H1 (cell line): ENCODE data around the gene HDAC8. TPM values are rescaled to one million over a fixed set of nuclear protein-coding genes. Genes with fewer than 3 reads are reported as not detected.
"Not testable (repeated sequence)": the region's sequence is repeated elsewhere in the genome, so short reads cannot be mapped to it uniquely, and the experiment has no call there.

Source experiments
- CTCF ChIA-PET: fragments of 300-600 bp; sonication (Branson Sonifier 250); formaldehyde crosslinking; loops from one replicate; lab custom pipeline; 2021; ENCODE audit not compliant: partially characterized antibody; lab: Charles Lee
- POLR2A ChIA-PET: fragments of 300-600 bp; sonication (Branson Sonifier 250); formaldehyde crosslinking; loops from one replicate; lab custom pipeline; 2021; ENCODE audit warnings: inconsistent platforms; ENCODE audit not compliant: partially characterized antibody; lab: Charles Lee
- DNase-seq, 2 experiments: peaks; one replicate each; pipeline versions ENCODE4 v3.0.0 to v3.0.0-alpha.2; 2010 to 2022; ENCODE audit warnings: low spot score in 2 of 2, low read depth in 1 of 2, mixed read lengths in 1 of 2
- FAIRE-seq: peaks from 2 replicates; lab custom pipeline; 2011; peaks lifted over from hg19 to GRCh38; lab: Jason Lieb, UNC
- H2AFZ ChIP-seq: 2 replicates; pipeline ENCODE4 v1.8.1; 2012; ENCODE audit warnings: low read length, inconsistent platforms
- H2AK5ac ChIP-seq: 2 replicates; pipeline ENCODE4 v1.6.1; 2013; ENCODE audit warnings: low read depth, low read length
- H2BK120ac ChIP-seq: replicated peaks from 2 replicates; pipeline ENCODE3; 2013; ENCODE audit warnings: low read depth, low read length, inconsistent platforms
- H2BK12ac ChIP-seq: 2 replicates; pipeline ENCODE4 v1.6.1; 2013; ENCODE audit warnings: low read depth, low read length
- H2BK15ac ChIP-seq: 2 replicates; pipeline ENCODE4 v1.6.1; 2013; ENCODE audit warnings: low read length
- H2BK20ac ChIP-seq: 2 replicates; pipeline ENCODE4 v1.6.1; 2013; ENCODE audit warnings: low read length
- H2BK5ac ChIP-seq: 2 replicates; pipeline ENCODE4 v1.6.1; 2013; ENCODE audit warnings: low read depth, low read length
- H3K14ac ChIP-seq: 2 replicates; pipeline ENCODE4 v1.6.1; 2013; ENCODE audit warnings: inconsistent platforms; ENCODE audit not compliant: insufficient read length
- H3K18ac ChIP-seq: 2 replicates; pipeline ENCODE4 v1.6.1; 2013; ENCODE audit warnings: low read length; ENCODE audit errors: extremely low read depth
- H3K23ac ChIP-seq: 2 replicates; pipeline ENCODE4 v1.6.1; 2013; ENCODE audit warnings: inconsistent platforms; ENCODE audit not compliant: insufficient read length
- H3K23me2 ChIP-seq: 2 replicates; pipeline ENCODE4 v1.6.1; 2013; ENCODE audit warnings: low read depth, low read length
- H3K27ac ChIP-seq: 2 replicates; pipeline ENCODE4 v1.6.1; 2011; ENCODE audit warnings: low read depth, low read length, inconsistent platforms
- H3K27me3 ChIP-seq, 4 experiments: replicated peaks in 1 of 4; 1 replicate in 1 of 4; 2 replicates in 3 of 4; pipeline versions ENCODE4 v1.6.1 to v1.8.1; 2011 to 2013; ENCODE audit warnings: low read length in 3 of 4, mild to moderate bottlenecking in 3 of 4, inconsistent platforms in 2 of 4, mixed read lengths in 2 of 4, moderate library complexity in 1 of 4; ENCODE audit not compliant: control insufficient read depth in 3 of 4, insufficient read depth in 3 of 4; ENCODE audit errors: extremely low read depth in 1 of 4
- H3K36me3 ChIP-seq, 4 experiments: 2 replicates each; pipeline versions ENCODE4 v1.6.1 to v1.8.1; 2011 to 2013; ENCODE audit warnings: mild to moderate bottlenecking in 4 of 4, low read length in 3 of 4, moderate library complexity in 2 of 4, control low read depth in 1 of 4, inconsistent platforms in 1 of 4; ENCODE audit not compliant: insufficient read depth in 4 of 4, control insufficient read depth in 2 of 4
- H3K4ac ChIP-seq: replicated peaks from 2 replicates; pipeline ENCODE3; 2013; ENCODE audit warnings: low read length, low read depth, mixed read lengths, inconsistent platforms; ENCODE audit not compliant: insufficient read length
- H3K4me1 ChIP-seq, 4 experiments: replicated peaks in 1 of 4; 1 replicate in 1 of 4; 2 replicates in 3 of 4; pipeline versions ENCODE4 v1.6.1 to v1.8.1; 2011 to 2013; ENCODE audit warnings: low read length in 3 of 4, inconsistent platforms in 2 of 4, mixed read lengths in 1 of 4; ENCODE audit not compliant: insufficient read depth in 4 of 4, control insufficient read depth in 3 of 4
- H3K4me2 ChIP-seq, 2 experiments: 2 replicates each; pipeline versions ENCODE4 v1.6.1 to v1.8.1; 2011 to 2013; ENCODE audit warnings: low read depth in 2 of 2, low read length in 2 of 2, control low read depth in 1 of 2, inconsistent platforms in 1 of 2, mild to moderate bottlenecking in 1 of 2; ENCODE audit not compliant: insufficient read depth in 1 of 2
- H3K4me3 ChIP-seq, 4 experiments: fragments of 200-600, 300-600 bp in 1 of 4; sonication (generic), shearing (Covaris generic), sonication (Bioruptor Twin) in 1 of 4; 2 replicates each; pipeline versions ENCODE4 v1.5.1 to v1.8.1; 2011 to 2016; ENCODE audit warnings: low read length in 4 of 4, low read depth in 3 of 4, control low read depth in 2 of 4, inconsistent platforms in 2 of 4, mild to moderate bottlenecking in 2 of 4, mixed read lengths in 1 of 4, moderate library complexity in 1 of 4; ENCODE audit not compliant: insufficient read depth in 2 of 4; ENCODE audit errors: extremely low read depth in 1 of 4
- H3K56ac ChIP-seq: replicated peaks from 2 replicates; pipeline ENCODE3; 2013; ENCODE audit warnings: low read depth, mild to moderate bottlenecking, mixed read lengths, low read length, inconsistent platforms; ENCODE audit not compliant: insufficient read length
- H3K79me1 ChIP-seq: 2 replicates; pipeline ENCODE4 v1.6.1; 2013; ENCODE audit warnings: low read depth, low read length, control low read depth
- H3K79me2 ChIP-seq, 2 experiments: 2 replicates each; pipeline versions ENCODE4 v1.6.1 to v1.8.1; 2012 to 2013; ENCODE audit warnings: low read length in 2 of 2, mild to moderate bottlenecking in 2 of 2, inconsistent platforms in 1 of 2; ENCODE audit not compliant: insufficient read depth in 2 of 2, control insufficient read depth in 1 of 2
- H3K9ac ChIP-seq, 4 experiments: replicated peaks in 1 of 4; 1 replicate in 1 of 4; 2 replicates in 3 of 4; pipeline versions ENCODE4 v1.6.1 to v1.8.1; 2011 to 2013; ENCODE audit warnings: low read depth in 3 of 4, low read length in 3 of 4, control low read depth in 2 of 4, mild to moderate bottlenecking in 2 of 4, moderate library complexity in 2 of 4, inconsistent platforms in 1 of 4; ENCODE audit errors: extremely low read depth in 1 of 4
- H3K9me3 ChIP-seq, 2 experiments: 2 replicates each; pipeline versions ENCODE4 v1.6.1 to v1.8.1; 2012 to 2013; ENCODE audit warnings: mild to moderate bottlenecking in 2 of 2, moderate library complexity in 2 of 2, control low read depth in 1 of 2, inconsistent platforms in 1 of 2, low read depth in 1 of 2, low read length in 1 of 2, mixed read lengths in 1 of 2; ENCODE audit not compliant: insufficient read depth in 2 of 2
- H4K20me1 ChIP-seq, 2 experiments: replicated peaks in 1 of 2; 2 replicates each; pipeline versions ENCODE3 to v1.8.1; 2011 to 2013; ENCODE audit warnings: inconsistent platforms in 2 of 2, low read length in 2 of 2, mild to moderate bottlenecking in 1 of 2; ENCODE audit not compliant: insufficient read depth in 2 of 2, control insufficient read depth in 1 of 2
- H4K5ac ChIP-seq: 2 replicates; pipeline ENCODE4 v1.6.1; 2013; ENCODE audit warnings: low read length, low read depth, mixed read lengths, inconsistent platforms; ENCODE audit not compliant: insufficient read length
- H4K8ac ChIP-seq: 2 replicates; pipeline ENCODE4 v1.8.0; 2013; ENCODE audit warnings: mild to moderate bottlenecking, moderate library complexity, low read length, inconsistent platforms; ENCODE audit not compliant: insufficient read depth; ENCODE audit errors: extremely low read depth
- H4K91ac ChIP-seq: replicated peaks from 2 replicates; pipeline ENCODE3; 2013; ENCODE audit warnings: low read length, mixed read lengths, inconsistent platforms; ENCODE audit not compliant: insufficient read length
- WGBS, 2 experiments: shearing (Covaris generic) in 1 of 2; methylation state at CpG; one replicate each; pipeline versions ENCODE4 v1.1.6 to v1.1.7; 2013 to 2015; ENCODE audit warnings: low lambda C conversion rate in 2 of 2, mixed read lengths in 2 of 2, inconsistent platforms in 1 of 2, low coverage in 1 of 2, missing lambda C conversion rate in 1 of 2; ENCODE audit not compliant: insufficient replicate concordance in 2 of 2, insufficient coverage in 1 of 2, insufficient read length in 1 of 2; ENCODE audit errors: extremely low coverage in 1 of 2, missing lambda C conversion rate in 1 of 2; 5-methylcytosine and 5-hydroxymethylcytosine counted together
- polyA plus RNA-seq, 7 experiments: library from polyadenylated mRNA; depleted of rRNA in 3 of 7; stranded (reverse) in 5 of 7; unstranded in 2 of 7; fragments of >200 nt in 5 of 7; fragments of 200-250 nt in 2 of 7; gene quantifications; 1 replicate in 5 of 7; 2 replicates in 1 of 7; 4 replicates in 1 of 7; pipeline versions ENCODE4 v1.2.1 to v1.2.3, GENCODE V29; 2011 to 2013; ENCODE audit warnings: missing spikeins in 2 of 7, mixed read lengths in 2 of 7
- total RNA-seq: library from RNA; stranded (reverse); fragmentation: NEBNext Ultra II Directional; extraction: Animal tissue kit (Norgen Biotek cat#: 25700); gene quantifications from 2 replicates; pipeline ENCODE4 v1.2.1, GENCODE V29; 2021

Gene HDAC8
- total and polyA plus RNA-seq, 2 of the 8 experiments (the other 6 are each of a cell fraction or from before 2014, with no cell fraction given): 9.7 to 20.3 TPM

GRCh38 chrX:72449034-72449433 lies 123.6 kb downstream of the HDAC8 start:
- H3K27me3 ChIP-seq, H3K18ac ChIP-seq, H3K23ac ChIP-seq, H3K4me3 ChIP-seq, H2AK5ac ChIP-seq, H2BK5ac ChIP-seq, H3K9ac ChIP-seq, H2AFZ ChIP-seq, H3K27ac ChIP-seq, H2BK20ac ChIP-seq, H2BK12ac ChIP-seq, DNase-seq, H4K8ac ChIP-seq, H3K36me3 ChIP-seq, POLR2A ChIA-PET, H4K20me1 ChIP-seq, H4K5ac ChIP-seq, H3K4ac ChIP-seq, H2BK15ac ChIP-seq, H3K79me2 ChIP-seq, H3K23me2 ChIP-seq, H3K4me2 ChIP-seq, H3K4me1 ChIP-seq, H3K9me3 ChIP-seq, H3K56ac ChIP-seq, CTCF ChIA-PET, H2BK120ac ChIP-seq, H3K79me1 ChIP-seq, H4K91ac ChIP-seq, H3K14ac ChIP-seq, FAIRE-seq: not testable (repeated sequence)
- 67% methylated on average over 1 of the region's 1 CpG; no CpG with 5 or more reads in 1 of the 2 experiments for WGBS, 2 experiments

- H3K14ac ChIP-seq, H3K9me3 ChIP-seq, H4K91ac ChIP-seq, H2AK5ac ChIP-seq, H2BK12ac ChIP-seq, H3K27ac ChIP-seq, H2BK120ac ChIP-seq, H4K8ac ChIP-seq, H3K18ac ChIP-seq, H3K36me3 ChIP-seq, H3K56ac ChIP-seq, H3K79me1 ChIP-seq, DNase-seq, H2BK5ac ChIP-seq, H2BK20ac ChIP-seq, POLR2A ChIA-PET, H3K4ac ChIP-seq, H3K4me2 ChIP-seq, H3K23me2 ChIP-seq, H2BK15ac ChIP-seq, H3K9ac ChIP-seq, H4K20me1 ChIP-seq, H2AFZ ChIP-seq, H3K4me3 ChIP-seq, H4K5ac ChIP-seq, H3K4me1 ChIP-seq, FAIRE-seq, H3K79me2 ChIP-seq, H3K23ac ChIP-seq, CTCF ChIA-PET, H3K27me3 ChIP-seq: not testable (repeated sequence)
- WGBS, 2 experiments: 96% methylated on average over 11 of the region's 16 CpGs; no CpG with 5 or more reads in 1 of the 2 experiments
Observed at GRCh38 chrX:72440764-72441163, 131.9 kb downstream of the HDAC8 start.
